Fibroblast of the aortic adventitia (primary cell): ENCODE measurements around the gene CAMTA1. TPM values are rescaled to one million over a fixed set of nuclear protein-coding genes. Genes with fewer than 3 reads are reported as not detected.

Experiments
- DNase-seq: peaks from one replicate; pipeline ENCODE4 v3.0.0-alpha.2; 2010; ENCODE audit warnings: low read depth
- H3K4me3 ChIP-seq: 2 replicates; pipeline ENCODE4 v1.5.1; 2011; ENCODE audit warnings: low read depth, mild to moderate bottlenecking, control low read depth, low read length, moderate library complexity
- CTCF ChIP-seq: IDR thresholded peaks from 2 replicates; pipeline ENCODE4 v1.5.1; 2011; ENCODE audit warnings: mild to moderate bottlenecking, low read length, control low read depth, inconsistent platforms; ENCODE audit not compliant: insufficient read depth
- total RNA-seq: library from RNA; depleted of rRNA; stranded (reverse); fragments of >200 nt; gene quantifications from 2 replicates; pipeline ENCODE4 v1.2.3, GENCODE V29; 2012; ENCODE audit warnings: low replicate concordance

Gene CAMTA1
- total RNA-seq, 1 donor: 91.9 TPM

GRCh38 chr1:7294636-7295035 is 509.4 kb downstream of the CAMTA1 start:
- no peak overlapping the region for H3K4me3 ChIP-seq
- no peak for DNase-seq
- no peak for TF ChIP-seq CTCF

GRCh38 chr1:7295946-7296345 is 510.7 kb downstream of the CAMTA1 start:
- TF ChIP-seq CTCF: no peak
- H3K4me3 ChIP-seq: no peak overlapping the region
- no peak for DNase-seq

- TF ChIP-seq CTCF: no peak
- H3K4me3 ChIP-seq: no peak overlapping the region
- no peak for DNase-seq
Measured at GRCh38 chr1:7296968-7297367, 511.7 kb downstream of the CAMTA1 start.

- H3K4me3 ChIP-seq: no peak overlapping the region
- no peak for TF ChIP-seq CTCF
Measured at GRCh38 chr1:7298145-7298544, 512.9 kb downstream of the CAMTA1 start.

GRCh38 chr1:7298749-7299151 is 513.5 kb downstream of the CAMTA1 start:
- no peak overlapping the region for H3K4me3 ChIP-seq
- DNase-seq: peak; percentile 71
- no peak for TF ChIP-seq CTCF

More at GRCh38 chr1:7298145-7298544, 512.9 kb downstream of the CAMTA1 start:
- DNase-seq: no peak

GRCh38 chr1:7299329-7299799 is 514.1 kb downstream of the CAMTA1 start:
- DNase-seq: peak; percentile 96
- TF ChIP-seq CTCF: no peak
- peak overlapping the region; percentile 32 for H3K4me3 ChIP-seq

- peak; percentile 68 for DNase-seq
- H3K4me3 ChIP-seq: no peak overlapping the region
- TF ChIP-seq CTCF: no peak
Measured at GRCh38 chr1:7299994-7300393, 514.7 kb downstream of the CAMTA1 start.
